AG10803 (cell line): ENCODE results near the gene SIRT7.

Experiments
- DNase-seq: peaks from one replicate; pipeline ENCODE4 v3.0.0; 2010; ENCODE audit warnings: low read depth
- H3K4me3 ChIP-seq: 2 replicates; pipeline ENCODE4 v1.5.1; 2011; ENCODE audit warnings: mild to moderate bottlenecking, low read length, control low read depth
- CTCF ChIP-seq: conservative IDR thresholded peaks from 2 replicates; pipeline ENCODE4 v1.5.1; 2011; ENCODE audit warnings: mild to moderate bottlenecking, low read length, control low read depth, inconsistent platforms

The SIRT7 gene

DNA sequence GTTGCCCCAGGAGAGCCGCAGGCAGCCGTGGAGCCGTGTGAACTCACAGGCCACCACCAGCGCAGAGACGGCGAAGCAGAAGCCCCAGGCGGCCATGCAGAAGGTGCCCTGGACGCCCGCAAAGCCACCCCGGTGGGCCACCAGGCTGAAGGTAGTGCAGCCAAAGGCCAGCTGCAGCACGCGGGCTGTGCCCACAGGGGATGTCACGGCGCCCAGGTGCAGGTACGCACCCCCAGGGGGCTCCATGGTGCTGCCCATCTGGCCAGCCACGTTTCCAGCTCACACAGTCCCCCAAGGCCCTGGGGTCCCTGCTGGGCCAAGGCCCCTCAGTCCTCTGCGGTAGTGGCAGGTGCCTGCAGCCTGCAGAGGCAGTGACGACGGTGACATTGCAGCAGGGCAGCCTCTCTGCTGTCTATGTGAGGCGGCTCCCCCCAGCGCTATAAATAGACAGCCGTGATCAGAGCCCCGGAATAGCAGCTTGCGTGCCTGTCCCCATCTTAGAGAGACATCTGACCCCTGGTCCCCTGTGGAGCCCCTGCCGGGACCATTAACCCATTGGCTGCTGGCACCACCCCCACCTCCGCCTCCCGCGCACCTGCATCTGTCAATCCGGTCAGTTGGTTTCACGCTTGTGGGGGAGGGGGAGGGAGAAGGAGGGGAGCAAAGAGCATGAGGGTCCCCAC, 23.6 kb upstream of the SIRT7 start:
- H3K4me3 ChIP-seq, result no peak overlapping the region
- DNase-seq, result no peak
- no peak for TF ChIP-seq CTCF

- no peak overlapping the region for H3K4me3 ChIP-seq
- no peak for DNase-seq
- no peak for TF ChIP-seq CTCF
Observed at GRCh38 chr17:81940538-81941483, 22.8 kb upstream of the SIRT7 start.

GRCh38 chr17:81939881-81940385, 22.0 kb upstream of the SIRT7 start:
- no peak overlapping the region for H3K4me3 ChIP-seq
- DNase-seq, result peak; percentile 67
- no peak for TF ChIP-seq CTCF

- no peak overlapping the region for H3K4me3 ChIP-seq
- no peak for DNase-seq
- TF ChIP-seq CTCF, result no peak
Observed at GRCh38 chr17:81939218-81939617, 21.2 kb upstream of the SIRT7 start.

DNA sequence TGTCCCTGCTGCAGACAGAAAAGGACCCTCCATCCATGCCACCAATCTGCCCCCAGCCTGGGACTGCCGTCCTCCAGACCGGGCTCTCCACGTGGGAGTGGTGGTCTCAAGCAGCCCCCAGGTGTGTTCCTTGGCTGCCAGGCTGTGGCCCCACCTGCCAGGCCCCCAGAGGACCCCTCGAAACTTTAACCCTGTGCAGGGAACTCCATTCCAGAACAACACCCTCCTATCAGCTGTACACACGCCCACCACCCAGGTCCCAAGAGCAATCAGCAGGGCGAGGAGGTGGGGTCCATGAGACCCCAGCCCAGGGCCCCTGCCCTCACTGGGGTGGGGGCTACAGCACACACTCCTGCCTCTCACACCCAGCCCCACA, 17.7 kb upstream of the SIRT7 start:
- no peak for TF ChIP-seq CTCF
- peak overlapping the region; percentile 53 for H3K4me3 ChIP-seq
- no peak for DNase-seq

- DNase-seq, result no peak
- TF ChIP-seq CTCF, result no peak
- peak overlapping the region; percentile 53 for H3K4me3 ChIP-seq
Observed at GRCh38 chr17:81934850-81935708, 17.1 kb upstream of the SIRT7 start.
